Uterus (tissue), 4 donors: Measurements from ENCODE around the gene DGKI. TPM values are rescaled to one million over a fixed set of nuclear protein-coding genes. Genes with fewer than 3 reads are reported as not detected.

Source experiments
- DNase-seq, 2 donors: peaks; one replicate each; pipeline ENCODE4 v3.0.0-alpha.2; 2019 to 2020
- H3K27ac ChIP-seq, 2 donors: fragments of 200-600 bp; sonication (generic); 1 replicate in 1 of 2; 2 replicates in 1 of 2; pipeline ENCODE4 v1.5.1; 2016 to 2018
- H3K27me3 ChIP-seq, 2 donors: fragments of 200-600 bp; sonication (generic); one replicate each; pipeline ENCODE4 v1.5.1; 2018 to 2019; ENCODE audit warnings: control low read depth in 1 of 2
- H3K36me3 ChIP-seq, 2 donors: fragments of 200-600 bp; sonication (generic); one replicate each; pipeline ENCODE4 v1.5.1; 2019; ENCODE audit warnings: control low read depth in 1 of 2
- H3K4me1 ChIP-seq, 2 donors: fragments of 200-600 bp; sonication (generic); one replicate each; pipeline ENCODE4 v1.5.1; 2018 to 2019; ENCODE audit warnings: control low read depth in 1 of 2
- H3K4me3 ChIP-seq, 2 donors: fragments of 200-600 bp; sonication (generic); 1 replicate in 1 of 2; 2 replicates in 1 of 2; pipeline ENCODE4 v1.5.1; 2018 to 2019; ENCODE audit warnings: mild to moderate bottlenecking in 1 of 2
- H3K9me3 ChIP-seq, 2 donors: fragments of 200-600 bp; sonication (generic); one replicate each; pipeline ENCODE4 v1.5.1; 2019; ENCODE audit warnings: control low read depth in 1 of 2
- POLR2A ChIP-seq, 2 donors: fragments of 450-650 bp; IDR thresholded peaks; one replicate each; pipeline ENCODE4 v1.6.1; 2016; ENCODE audit warnings: antibody characterized with exemption in 2 of 2, mild to moderate bottlenecking in 1 of 2, moderate library complexity in 1 of 2
- intact Hi-C: fragments of 100-400 bp; cut with DNase I; formaldehyde crosslinking; loops from one replicate; pipeline ENCODE4 v1.15.1; 2023; ENCODE audit warnings: low total_unique reads
- total RNA-seq, 4 donors: library from RNA; depleted of rRNA in 3 of 4; stranded (reverse); fragments of >200 nt in 3 of 4; gene quantifications; one replicate each; pipeline versions ENCODE4 v1.1.0 to v1.2.4, GENCODE V29; 2014 to 2023
- TF ChIP-seq, protein P1 (sequence below), 4 experiments: fragments of 200-600 bp in 2 of 4; fragments of 450-650 bp in 2 of 4; sonication (generic) in 2 of 4; IDR thresholded peaks; one replicate each; pipeline ENCODE4 v1.5.1; 2016 to 2019; ENCODE audit warnings: antibody characterized with exemption in 4 of 4, mild to moderate bottlenecking in 2 of 4, moderate library complexity in 1 of 4
- donor health status: DM: yes; HTN: yes; CAD: no.

The DGKI gene
- total RNA-seq, 4 donors from 2014 or later = 1.0 to 8.5 (median 4.1) TPM

GRCh38 chr7:137434946-137435345, 411.8 kb downstream of the DGKI start:
- Histone ChIP-seq H3K4me3 (no peak overlapping the region), H3K36me3 (no peaks in the 10 kb centered on the region), H3K27me3 (no peaks in the 10 kb centered on the region), H3K9me3 (no peaks in the 10 kb centered on the region), H3K4me1 (no peaks in the 10 kb centered on the region), H3K27ac (no peak overlapping the region)
- TF ChIP-seq POLR2A (IDR thresholded peaks at IDR 0.05) = no peak
- TF ChIP-seq, protein P1, sequence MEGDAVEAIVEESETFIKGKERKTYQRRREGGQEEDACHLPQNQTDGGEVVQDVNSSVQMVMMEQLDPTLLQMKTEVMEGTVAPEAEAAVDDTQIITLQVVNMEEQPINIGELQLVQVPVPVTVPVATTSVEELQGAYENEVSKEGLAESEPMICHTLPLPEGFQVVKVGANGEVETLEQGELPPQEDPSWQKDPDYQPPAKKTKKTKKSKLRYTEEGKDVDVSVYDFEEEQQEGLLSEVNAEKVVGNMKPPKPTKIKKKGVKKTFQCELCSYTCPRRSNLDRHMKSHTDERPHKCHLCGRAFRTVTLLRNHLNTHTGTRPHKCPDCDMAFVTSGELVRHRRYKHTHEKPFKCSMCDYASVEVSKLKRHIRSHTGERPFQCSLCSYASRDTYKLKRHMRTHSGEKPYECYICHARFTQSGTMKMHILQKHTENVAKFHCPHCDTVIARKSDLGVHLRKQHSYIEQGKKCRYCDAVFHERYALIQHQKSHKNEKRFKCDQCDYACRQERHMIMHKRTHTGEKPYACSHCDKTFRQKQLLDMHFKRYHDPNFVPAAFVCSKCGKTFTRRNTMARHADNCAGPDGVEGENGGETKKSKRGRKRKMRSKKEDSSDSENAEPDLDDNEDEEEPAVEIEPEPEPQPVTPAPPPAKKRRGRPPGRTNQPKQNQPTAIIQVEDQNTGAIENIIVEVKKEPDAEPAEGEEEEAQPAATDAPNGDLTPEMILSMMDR (IDR thresholded peaks at IDR 0.05) = no peak
- DNase-seq = no peak
- intact Hi-C loops = no loop called here

- Histone ChIP-seq H3K4me1 (no peaks in the 10 kb centered on the region), H3K36me3 (no peaks in the 10 kb centered on the region), H3K27ac (no peak overlapping the region), H3K27me3 (no peaks in the 10 kb centered on the region), H3K4me3 (no peak overlapping the region), H3K9me3 (no peaks in the 10 kb centered on the region)
- no peak for TF ChIP-seq POLR2A (IDR thresholded peaks at IDR 0.05)
- TF ChIP-seq, protein P1 (IDR thresholded peaks at IDR 0.05) = no peak
- intact Hi-C loops = no loop called here
- DNase-seq = no peak
Observed at GRCh38 chr7:137434530-137434929, 412.2 kb downstream of the DGKI start.

DNA sequence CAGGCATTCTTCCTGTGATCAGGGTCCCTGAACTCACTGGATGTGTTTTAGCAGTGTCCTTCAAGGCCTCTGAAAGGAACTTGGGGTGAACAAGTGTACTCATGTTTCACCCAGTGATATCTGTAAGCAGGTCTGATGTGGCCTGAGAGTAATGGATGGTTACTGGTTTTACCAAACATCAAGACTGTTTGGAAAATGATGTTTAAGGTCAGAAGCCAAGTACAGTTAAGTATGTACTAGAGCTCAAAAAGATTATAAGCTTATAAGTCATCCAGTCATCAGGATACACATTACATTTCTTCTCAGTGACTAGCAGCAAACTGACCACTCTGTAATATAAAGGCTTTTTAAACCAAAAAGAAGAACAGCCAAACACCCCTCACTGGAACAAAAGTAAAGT, 423.5 kb downstream of the DGKI start:
- intact Hi-C loops = no loop called here
- Histone ChIP-seq H3K27ac (no peak overlapping the region), H3K4me1 (no peaks in the 10 kb centered on the region), H3K9me3 (no peaks in the 10 kb centered on the region), H3K27me3 (no peaks in the 10 kb centered on the region), H3K4me3 (no peak overlapping the region), H3K36me3 (no peaks in the 10 kb centered on the region)
- no peak for DNase-seq
- TF ChIP-seq, protein P1 (IDR thresholded peaks at IDR 0.05) = no peak
- no peak for TF ChIP-seq POLR2A (IDR thresholded peaks at IDR 0.05)

DNA sequence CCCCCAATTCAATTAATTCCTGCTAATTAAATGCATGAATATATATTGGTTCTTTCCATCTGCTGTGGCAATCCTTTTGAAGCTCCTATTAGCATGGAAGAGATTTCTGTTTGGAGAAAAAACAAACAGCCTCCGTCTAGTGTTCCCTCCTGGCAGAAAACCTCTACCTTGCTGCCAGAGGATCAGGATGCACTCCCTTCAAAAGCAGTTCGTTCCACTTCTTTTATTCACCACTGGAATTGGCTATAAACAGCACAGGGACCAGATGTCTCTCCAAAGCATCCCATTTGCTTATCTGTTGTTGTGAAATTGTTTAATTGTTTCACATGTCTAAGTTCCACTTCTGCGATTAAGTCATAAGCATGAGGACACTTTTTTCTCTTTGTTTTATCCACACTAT, 425.4 kb downstream of the DGKI start:
- no peak overlapping the region for H3K27ac ChIP-seq
- peak; percentile 42 to 49 for DNase-seq
- no peaks in the 10 kb centered on the region for H3K36me3 ChIP-seq
- TF ChIP-seq, protein P1 (IDR thresholded peaks at IDR 0.05) = no peak
- TF ChIP-seq POLR2A (IDR thresholded peaks at IDR 0.05) = no peak
- no peaks in the 10 kb centered on the region for H3K4me1 ChIP-seq
- intact Hi-C loops = no loop called here
- no peaks in the 10 kb centered on the region for H3K9me3 ChIP-seq
- H3K27me3 ChIP-seq = no peaks in the 10 kb centered on the region
- no peak overlapping the region for H3K4me3 ChIP-seq

DNA sequence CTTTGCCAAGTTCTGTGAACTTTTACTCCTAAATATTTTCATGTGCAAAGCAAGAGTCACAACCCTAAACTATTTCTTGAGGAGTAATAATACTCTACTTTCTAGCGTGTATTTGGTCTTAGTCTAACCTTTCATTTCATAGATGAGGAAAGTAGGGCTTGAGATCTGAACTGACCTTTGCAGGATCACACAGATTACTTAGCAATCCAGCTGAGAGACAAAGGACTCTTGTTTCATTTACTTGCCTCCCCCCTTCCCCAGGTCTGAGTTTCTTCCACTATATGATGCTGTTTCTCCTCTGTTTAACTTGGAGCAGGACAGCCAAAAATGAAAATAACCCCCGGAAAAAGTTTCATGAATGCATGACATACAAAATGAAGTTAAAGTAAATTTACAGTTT, 427.9 kb downstream of the DGKI start:
- intact Hi-C loops = no loop called here
- H3K4me3 ChIP-seq = no peak overlapping the region
- no peaks in the 10 kb centered on the region for H3K9me3 ChIP-seq
- no peak overlapping the region for H3K27ac ChIP-seq
- TF ChIP-seq POLR2A (IDR thresholded peaks at IDR 0.05) = no peak
- TF ChIP-seq, protein P1 (IDR thresholded peaks at IDR 0.05) = no peak
- H3K4me1 ChIP-seq = no peaks in the 10 kb centered on the region
- no peak for DNase-seq
- H3K36me3 ChIP-seq = no peaks in the 10 kb centered on the region
- no peaks in the 10 kb centered on the region for H3K27me3 ChIP-seq
